ENCODE measurements around the gene RTTN. TPM values are rescaled to one million over a fixed set of nuclear protein-coding genes. Genes with fewer than 3 reads are reported as not detected.

The RTTN gene
- total and polyA plus RNA-seq, 2 donors: 5.1 to 60.5 TPM

GRCh38 chr18:70158992-70159717 is 46.3 kb downstream of the RTTN start:
- 97% methylated on average over 3 of the region's 3 CpGs for WGBS
- no peak overlapping the region for H3K27ac ChIP-seq (ENCODE audit: low read depth)
- DNase-seq (ENCODE audit: extremely low spot score): no peak
- H3K36me3 ChIP-seq (ENCODE audit: insufficient read depth): peaks cover 2% of the 10 kb centered on the region
- no peaks in the 10 kb centered on the region for H3K4me1 ChIP-seq (ENCODE audit: insufficient read depth)
- no peak overlapping the region for H3K4me3 ChIP-seq (ENCODE audit: low read depth, low read length)

GRCh38 chr18:70156886-70157285 is 48.6 kb downstream of the RTTN start:
- no peaks in the 10 kb centered on the region for H3K36me3 ChIP-seq (ENCODE audit: insufficient read depth)
- no peak overlapping the region for H3K4me3 ChIP-seq (ENCODE audit: low read depth, low read length)
- no peak overlapping the region for H3K27ac ChIP-seq (ENCODE audit: low read depth)
- DNase-seq (ENCODE audit: extremely low spot score): no peak
- no peaks in the 10 kb centered on the region for H3K4me1 ChIP-seq (ENCODE audit: insufficient read depth)
- 97% methylated on average over 8 of the region's 8 CpGs for WGBS

- H3K4me3 ChIP-seq (ENCODE audit: low read depth, low read length): no peak overlapping the region
- WGBS: 80% methylated on average over 4 of the region's 4 CpGs
- no peaks in the 10 kb centered on the region for H3K36me3 ChIP-seq (ENCODE audit: insufficient read depth)
- DNase-seq (ENCODE audit: extremely low spot score): no peak
- H3K27ac ChIP-seq (ENCODE audit: low read depth): no peak overlapping the region
- H3K4me1 ChIP-seq (ENCODE audit: insufficient read depth): no peaks in the 10 kb centered on the region
Observed at GRCh38 chr18:70154591-70155194, 50.8 kb downstream of the RTTN start.

DNA sequence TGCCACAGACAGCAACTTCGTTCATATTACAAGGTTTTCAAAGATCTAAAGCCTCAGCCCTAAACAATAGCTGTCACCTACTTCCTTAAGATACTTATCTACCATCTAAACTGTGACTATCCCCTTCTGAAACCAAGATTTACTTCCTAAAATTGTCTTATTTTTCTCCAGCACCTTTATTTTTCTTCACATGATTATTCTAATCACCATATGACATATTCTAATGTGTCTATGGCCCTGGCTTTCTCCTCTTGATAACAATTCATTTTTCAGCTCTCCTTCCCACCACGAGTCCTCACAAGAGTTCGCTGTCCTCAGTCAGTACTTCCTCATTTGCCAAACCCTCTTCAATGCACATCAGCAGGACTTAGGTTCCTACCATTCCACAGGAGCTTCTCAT is 53.9 kb downstream of the RTTN start:
- 84% methylated on average over 3 of the region's 3 CpGs for WGBS
- H3K36me3 ChIP-seq (ENCODE audit: insufficient read depth): peaks cover 4% of the 10 kb centered on the region
- H3K27ac ChIP-seq (ENCODE audit: low read depth): no peak overlapping the region
- no peak overlapping the region for H3K4me3 ChIP-seq (ENCODE audit: low read depth, low read length)
- no peaks in the 10 kb centered on the region for H3K4me1 ChIP-seq (ENCODE audit: insufficient read depth)
- DNase-seq (ENCODE audit: extremely low spot score): no peak

- peaks cover 4% of the 10 kb centered on the region for H3K36me3 ChIP-seq (ENCODE audit: insufficient read depth)
- 92% methylated on average over 5 of the region's 5 CpGs for WGBS
- DNase-seq (ENCODE audit: extremely low spot score): no peak
Observed at GRCh38 chr18:70149616-70150301, 55.7 kb downstream of the RTTN start.

DNA sequence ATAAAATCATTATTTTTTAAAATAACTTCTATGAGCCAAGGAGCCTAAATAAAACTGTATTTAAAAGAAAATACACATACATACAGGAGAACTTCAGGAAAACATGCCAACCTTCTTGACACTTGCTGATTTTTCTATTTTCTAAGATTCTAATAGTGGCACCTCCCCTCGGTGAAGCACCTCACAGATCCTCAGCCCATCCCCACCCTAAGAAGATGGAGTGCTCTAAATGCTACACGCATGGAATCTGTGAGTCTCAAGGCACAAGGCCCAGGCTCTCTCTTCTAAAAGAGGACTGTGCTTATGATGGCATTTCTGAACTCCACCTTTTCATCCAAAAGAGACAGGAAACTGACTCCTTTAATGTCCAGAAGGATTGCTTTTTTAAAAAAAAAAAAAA is 56.3 kb downstream of the RTTN start:
- Histone ChIP-seq H3K4me1 (ENCODE audit: insufficient read depth) (no peaks in the 10 kb centered on the region), H3K36me3 (ENCODE audit: insufficient read depth) (peaks cover 7% of the 10 kb centered on the region), H3K27ac (ENCODE audit: low read depth) (no peak overlapping the region), H3K4me3 (ENCODE audit: low read depth, low read length) (no peak overlapping the region)
- 94% methylated on average over 2 of the region's 2 CpGs for WGBS
- DNase-seq (ENCODE audit: extremely low spot score): no peak

More at GRCh38 chr18:70149616-70150301, 55.7 kb downstream of the RTTN start:
- Histone ChIP-seq H3K4me1 (ENCODE audit: insufficient read depth) (no peaks in the 10 kb centered on the region), H3K27ac (ENCODE audit: low read depth) (no peak overlapping the region), H3K4me3 (ENCODE audit: low read depth, low read length) (no peak overlapping the region)

- Histone ChIP-seq H3K36me3 (ENCODE audit: insufficient read depth) (peaks cover 7% of the 10 kb centered on the region), H3K4me3 (ENCODE audit: low read depth, low read length) (no peak overlapping the region), H3K4me1 (ENCODE audit: insufficient read depth) (no peaks in the 10 kb centered on the region), H3K27ac (ENCODE audit: low read depth) (no peak overlapping the region)
- DNase-seq (ENCODE audit: extremely low spot score): no peak
- WGBS: 87% methylated on average over 8 of the region's 8 CpGs
Observed at GRCh38 chr18:70148039-70148938, 57.2 kb downstream of the RTTN start.

- 91% methylated on average over 2 of the region's 2 CpGs for WGBS
- H3K36me3 ChIP-seq (ENCODE audit: insufficient read depth): peaks cover 9% of the 10 kb centered on the region
Observed at GRCh38 chr18:70146174-70146573, 59.3 kb downstream of the RTTN start.

DNA sequence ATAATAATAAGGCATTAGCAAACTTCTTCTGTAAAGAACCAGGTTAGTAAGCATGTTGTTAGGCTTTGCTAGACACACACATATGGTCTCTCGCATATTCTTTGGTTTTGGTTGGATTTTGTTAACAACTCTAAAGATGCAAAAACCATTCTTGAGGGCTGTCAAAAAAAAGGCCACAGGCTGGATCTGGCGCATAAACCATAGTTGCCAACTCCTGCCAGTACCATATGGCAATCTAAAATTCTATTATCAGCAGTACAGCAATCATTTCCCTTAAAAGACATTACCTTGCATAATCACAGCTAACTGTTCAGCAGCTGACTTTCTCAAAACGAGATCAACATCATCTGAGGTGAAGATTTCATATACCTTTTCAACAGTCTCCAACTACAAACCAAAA is 63.5 kb downstream of the RTTN start:
- no peak for DNase-seq (ENCODE audit: extremely low spot score)
- Histone ChIP-seq H3K4me3 (ENCODE audit: low read depth, low read length) (no peak overlapping the region), H3K27ac (ENCODE audit: low read depth) (no peak overlapping the region), H3K36me3 (ENCODE audit: insufficient read depth) (peaks cover 6% of the 10 kb centered on the region), H3K4me1 (ENCODE audit: insufficient read depth) (no peaks in the 10 kb centered on the region)
- 97% methylated on average over 3 of the region's 3 CpGs for WGBS

More at GRCh38 chr18:70146174-70146573, 59.3 kb downstream of the RTTN start:
- DNase-seq (ENCODE audit: extremely low spot score): no peak
- Histone ChIP-seq H3K4me1 (ENCODE audit: insufficient read depth) (no peaks in the 10 kb centered on the region), H3K27ac (ENCODE audit: low read depth) (no peak overlapping the region), H3K4me3 (ENCODE audit: low read depth, low read length) (no peak overlapping the region)

DNA sequence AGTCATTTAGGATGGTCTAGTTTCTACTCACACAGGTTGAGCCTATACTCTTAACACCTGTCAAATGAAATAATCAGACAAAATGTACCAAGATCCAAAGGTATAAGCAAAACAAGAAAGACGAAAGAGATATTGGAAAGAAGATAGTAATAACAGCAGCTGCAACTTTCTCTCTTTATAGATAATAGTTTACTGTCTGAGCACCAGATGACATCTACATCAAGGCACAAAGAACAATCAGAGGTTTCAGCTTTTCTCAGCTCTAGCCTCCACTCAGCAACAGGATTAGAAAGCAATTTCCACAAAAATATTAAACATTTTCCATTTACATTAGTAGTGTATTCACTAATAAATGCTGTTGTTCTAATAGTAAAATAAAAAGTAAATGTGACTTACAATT is 66.3 kb downstream of the RTTN start:
- 88% methylated on average over 1 of the region's 1 CpG for WGBS
- Histone ChIP-seq H3K4me1 (ENCODE audit: insufficient read depth) (no peaks in the 10 kb centered on the region), H3K27ac (ENCODE audit: low read depth) (no peak overlapping the region), H3K4me3 (ENCODE audit: low read depth, low read length) (no peak overlapping the region), H3K36me3 (ENCODE audit: insufficient read depth) (peaks cover 2% of the 10 kb centered on the region)
- DNase-seq (ENCODE audit: extremely low spot score): no peak

DNA sequence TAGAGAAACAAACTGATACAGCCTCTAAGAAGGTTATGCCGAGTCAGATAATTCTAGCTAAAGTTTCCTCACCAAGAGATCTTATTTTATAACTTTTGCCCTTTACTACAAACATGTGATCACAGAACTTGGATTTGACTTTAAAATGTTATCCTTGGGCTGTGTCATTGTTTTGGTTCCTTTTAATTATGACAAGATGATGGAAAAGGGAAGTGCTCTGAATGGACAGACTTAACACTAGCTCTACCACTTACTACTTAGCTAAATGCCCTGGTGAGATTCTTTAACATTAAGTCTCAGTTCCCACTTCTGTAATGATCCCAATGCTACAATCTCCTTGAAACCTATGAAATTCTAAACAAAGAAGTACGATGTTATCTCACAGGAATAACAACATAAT is 69.9 kb downstream of the RTTN start:
- H3K27ac ChIP-seq (ENCODE audit: low read depth): no peak overlapping the region
- H3K4me3 ChIP-seq (ENCODE audit: low read depth, low read length): no peak overlapping the region
- H3K36me3 ChIP-seq (ENCODE audit: insufficient read depth): peaks cover 1% of the 10 kb centered on the region
- 54% methylated on average over 2 of the region's 2 CpGs for WGBS
- H3K4me1 ChIP-seq (ENCODE audit: insufficient read depth): no peaks in the 10 kb centered on the region
- no peak for DNase-seq (ENCODE audit: extremely low spot score)

GRCh38 chr18:70132999-70133398 is 72.5 kb downstream of the RTTN start:
- no peak overlapping the region for H3K27ac ChIP-seq (ENCODE audit: low read depth)
- no peak overlapping the region for H3K4me3 ChIP-seq (ENCODE audit: low read depth, low read length)
- WGBS: 41% methylated on average over 2 of the region's 2 CpGs
- DNase-seq (ENCODE audit: extremely low spot score): no peak
- H3K36me3 ChIP-seq (ENCODE audit: insufficient read depth): peaks cover 1% of the 10 kb centered on the region
- no peaks in the 10 kb centered on the region for H3K4me1 ChIP-seq (ENCODE audit: insufficient read depth)

GRCh38 chr18:70128271-70128670 is 77.2 kb downstream of the RTTN start:
- Histone ChIP-seq H3K4me3 (ENCODE audit: low read depth, low read length) (no peak overlapping the region), H3K36me3 (ENCODE audit: insufficient read depth) (peaks cover 3% of the 10 kb centered on the region), H3K27ac (ENCODE audit: low read depth) (no peak overlapping the region), H3K4me1 (ENCODE audit: insufficient read depth) (no peaks in the 10 kb centered on the region)
- DNase-seq (ENCODE audit: extremely low spot score): no peak
- WGBS: 93% methylated on average over 2 of the region's 2 CpGs

All from urinary bladder (tissue), 4 donors.